ENCODE results near the gene IL17RD. TPM values are rescaled to one million over a fixed set of nuclear protein-coding genes. Genes with fewer than 3 reads are reported as not detected.
A peak's percentile ranks its signal among the peaks of the same experiment; 100 is the strongest.

IL17RD gene
- total RNA-seq, 1 experiment from 2014 or later = 3.5 TPM

GRCh38 chr3:57170946-57171345, 5.8 kb upstream of the IL17RD start:
- CTCF ChIA-PET = interaction anchor here (0.6 to 1.2 kb wide), 2 partner anchors 63 to 83 kb away, joined by 7 read pairs; no protein-coding TSS in a partner anchor
- Histone ChIP-seq H3K27ac (ENCODE audit: low read length) (no peak overlapping the region), H3K36me3 (ENCODE audit: control insufficient read depth, insufficient read depth, low read length) (no peaks in the 10 kb centered on the region), H3K4me1 (ENCODE audit: control insufficient read depth, insufficient read depth, low read length) (0 out of 2 replicates have a peak, but pooled peaks cover 2% of the 10 kb centered on the region), H3K27me3 (ENCODE audit: control insufficient read depth, insufficient read depth, low read length) (no peaks in the 10 kb centered on the region), H3K4me3 (ENCODE audit: low read depth in 2 of 2, low read length in 2 of 2) (no peak overlapping the region), H3K9me3 (ENCODE audit: control insufficient read depth, insufficient read depth, low read depth, low read length) (no peaks in the 10 kb centered on the region)
- TF ChIP-seq CTCF (IDR thresholded peaks at IDR 0.05) (no peak), REST (IDR thresholded peaks at IDR 0.05; ENCODE audit: insufficient read depth in 1 of 2, low read depth in 2 of 2, low read length in 1 of 2) (no peak), POLR2AphosphoS5 (IDR thresholded peaks at IDR 0.05; ENCODE audit: low read depth, low read length) (no peak), TCF7L2 (IDR thresholded peaks at IDR 0.05; ENCODE audit: low read depth, low read length) (no peak), SIN3A (IDR thresholded peaks at IDR 0.05; ENCODE audit: borderline replicate concordance, insufficient read depth, low read depth, low read length) (no peak)
- POLR2A ChIA-PET = interaction anchor here (0.5 kb wide), 1 partner anchor 26 kb away, joined by 4 read pairs; no protein-coding TSS in a partner anchor
- in situ Hi-C loops (cut with HindIII; ENCODE audit: low pct_unique_long_range_greater_than_20kb, low sequenced_read_pairs) = no loop called here
- no peak for DNase-seq (ENCODE audit: low read depth, low spot score)
- intact Hi-C loops (cut with micrococcal nuclease; ENCODE audit: unreplicated experiment) = loop anchor here (5.0 kb wide), 1 partner anchor 69 kb away; no protein-coding TSS in a partner anchor
- no TSS peak for BruUV-seq (replicated peaks)
- ATAC-seq = no peak

- TF ChIP-seq CTCF (IDR thresholded peaks at IDR 0.05) = peak; percentile 90
- TF ChIP-seq POLR2AphosphoS5 (IDR thresholded peaks at IDR 0.05; ENCODE audit: low read depth, low read length) = no peak
- peak; percentile 71 for TF ChIP-seq TCF7L2 (IDR thresholded peaks at IDR 0.05; ENCODE audit: low read depth, low read length)
- no peak for TF ChIP-seq REST (IDR thresholded peaks at IDR 0.05; ENCODE audit: insufficient read depth in 1 of 2, low read depth in 2 of 2, low read length in 1 of 2)
- H3K36me3 ChIP-seq (ENCODE audit: control insufficient read depth, insufficient read depth, low read length) = no peaks in the 10 kb centered on the region
- peak; percentile 92 for ATAC-seq
- H3K4me3 ChIP-seq (ENCODE audit: low read depth in 2 of 2, low read length in 2 of 2) = peak overlapping the region; percentile 41 to 60
- ChIA-PET POLR2A (no interaction called here), CTCF (interaction anchor here (0.5 to 0.6 kb wide), 2 partner anchors 84 to 740 kb away, joined by 3 to 7 read pairs; no protein-coding TSS in a partner anchor)
- H3K27me3 ChIP-seq (ENCODE audit: control insufficient read depth, insufficient read depth, low read length) = no peaks in the 10 kb centered on the region
- H3K27ac ChIP-seq (ENCODE audit: low read length) = peak overlapping the region; percentile 46
- DNase-seq (ENCODE audit: low read depth, low spot score) = peak; percentile 17
- in situ Hi-C loops (cut with HindIII; ENCODE audit: low pct_unique_long_range_greater_than_20kb, low sequenced_read_pairs) = no loop called here
- peaks cover 2% of the 10 kb centered on the region; the same call in 1 of the 2 replicates for H3K4me1 ChIP-seq (ENCODE audit: control insufficient read depth, insufficient read depth, low read length)
- intact Hi-C loops (cut with micrococcal nuclease; ENCODE audit: unreplicated experiment) = loop anchor here (5.0 kb wide), 1 partner anchor 68 kb away; no protein-coding TSS in a partner anchor
- no TSS peak for BruUV-seq (replicated peaks)
- no peaks in the 10 kb centered on the region for H3K9me3 ChIP-seq (ENCODE audit: control insufficient read depth, insufficient read depth, low read depth, low read length)
Measured at GRCh38 chr3:57169872-57170623, 4.9 kb upstream of the IL17RD start.

Measured in Panc1 (cell line).